ENCODE results near the gene NKX2-1.

GRCh38 chr14:36509069-36509917 is 10.7 kb downstream of the NKX2-1 start:
- TF ChIP-seq CTCF (conservative IDR thresholded peaks at IDR 0.05; ENCODE audit: low read depth, low read length) = no peak
- no peak for TF ChIP-seq EZH2 (IDR thresholded peaks at IDR 0.05; ENCODE audit: borderline replicate concordance, low read depth, low read length, poor library complexity, severe bottlenecking)
